ENCODE results near the gene CYB561A3.

The CYB561A3 gene

DNA sequence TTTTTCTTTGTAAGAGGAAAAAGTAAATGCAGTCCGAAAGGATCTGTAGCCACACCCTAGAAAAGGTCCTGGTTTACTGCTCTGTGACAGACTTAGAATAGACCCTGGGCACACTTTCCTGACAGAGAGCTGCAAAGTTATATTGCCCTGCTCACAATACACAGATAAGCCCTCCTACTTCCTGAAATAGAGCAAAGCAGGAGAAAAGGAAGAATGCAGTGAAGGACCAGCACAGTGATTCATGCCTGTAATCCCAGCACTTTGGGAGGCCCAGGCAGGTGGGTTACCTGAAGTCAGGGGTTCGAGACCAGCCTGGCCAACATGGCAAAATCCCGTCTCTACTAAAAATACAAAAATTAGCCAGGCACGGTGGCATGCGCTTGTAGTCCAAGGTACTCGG lies 2.2 kb downstream of the CYB561A3 start:
- H3K4me3 ChIP-seq (ENCODE audit: low read depth, low read length) = no peak overlapping the region
- in situ Hi-C loops (cut with HindIII; ENCODE audit: low sequenced_read_pairs) = no loop called here
- no peak for DNase-seq (ENCODE audit: low read depth)
- TF ChIP-seq, protein P1, sequence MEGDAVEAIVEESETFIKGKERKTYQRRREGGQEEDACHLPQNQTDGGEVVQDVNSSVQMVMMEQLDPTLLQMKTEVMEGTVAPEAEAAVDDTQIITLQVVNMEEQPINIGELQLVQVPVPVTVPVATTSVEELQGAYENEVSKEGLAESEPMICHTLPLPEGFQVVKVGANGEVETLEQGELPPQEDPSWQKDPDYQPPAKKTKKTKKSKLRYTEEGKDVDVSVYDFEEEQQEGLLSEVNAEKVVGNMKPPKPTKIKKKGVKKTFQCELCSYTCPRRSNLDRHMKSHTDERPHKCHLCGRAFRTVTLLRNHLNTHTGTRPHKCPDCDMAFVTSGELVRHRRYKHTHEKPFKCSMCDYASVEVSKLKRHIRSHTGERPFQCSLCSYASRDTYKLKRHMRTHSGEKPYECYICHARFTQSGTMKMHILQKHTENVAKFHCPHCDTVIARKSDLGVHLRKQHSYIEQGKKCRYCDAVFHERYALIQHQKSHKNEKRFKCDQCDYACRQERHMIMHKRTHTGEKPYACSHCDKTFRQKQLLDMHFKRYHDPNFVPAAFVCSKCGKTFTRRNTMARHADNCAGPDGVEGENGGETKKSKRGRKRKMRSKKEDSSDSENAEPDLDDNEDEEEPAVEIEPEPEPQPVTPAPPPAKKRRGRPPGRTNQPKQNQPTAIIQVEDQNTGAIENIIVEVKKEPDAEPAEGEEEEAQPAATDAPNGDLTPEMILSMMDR (IDR thresholded peaks at IDR 0.05; ENCODE audit: low read depth, low read length, missing control alignments) = no peak

DNA sequence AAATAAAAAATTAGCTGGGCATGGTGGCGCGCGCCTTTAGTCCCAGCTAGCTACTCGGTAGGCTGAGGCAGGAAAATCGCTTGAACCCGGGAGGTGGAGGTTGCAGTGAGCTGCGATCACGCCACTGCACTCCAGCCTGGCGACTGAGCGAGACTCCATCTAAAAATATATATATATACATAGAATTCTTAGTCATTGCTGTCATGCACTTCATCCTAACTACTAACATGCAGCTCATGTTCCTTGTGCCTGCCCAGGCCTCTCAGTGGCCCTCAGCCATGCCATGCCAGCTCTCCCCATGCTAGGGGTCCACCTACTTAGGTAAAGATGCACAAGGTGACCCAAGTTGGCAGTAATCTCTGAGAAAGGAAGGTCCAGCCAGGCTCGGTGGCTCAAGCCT lies 3.1 kb downstream of the CYB561A3 start:
- DNase-seq (ENCODE audit: low read depth) = no peak
- in situ Hi-C loops (cut with HindIII; ENCODE audit: low sequenced_read_pairs) = no loop called here
- no peak overlapping the region for H3K4me3 ChIP-seq (ENCODE audit: low read depth, low read length)
- TF ChIP-seq, protein P1 (IDR thresholded peaks at IDR 0.05; ENCODE audit: low read depth, low read length, missing control alignments) = no peak

DNA sequence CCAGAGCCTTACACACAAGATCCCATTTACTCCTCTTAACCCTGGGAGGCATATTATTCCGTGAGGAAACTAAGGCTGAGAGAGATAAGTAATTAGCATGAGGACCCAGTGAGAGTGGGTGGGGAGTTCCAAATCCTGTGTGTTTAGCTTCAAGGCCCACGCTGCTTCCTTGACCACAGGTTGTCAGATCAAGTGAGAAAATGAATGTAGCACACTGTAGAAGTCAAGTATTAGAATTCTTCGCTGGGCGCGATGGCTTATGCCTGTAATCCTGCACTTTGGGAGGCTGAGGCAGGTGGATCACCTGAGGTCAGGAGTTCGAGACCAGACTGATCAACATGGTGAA lies 3.8 kb downstream of the CYB561A3 start:
- TF ChIP-seq, protein P1 (IDR thresholded peaks at IDR 0.05; ENCODE audit: low read depth, low read length, missing control alignments) = no peak
- no peak overlapping the region for H3K4me3 ChIP-seq (ENCODE audit: low read depth, low read length)
- no peak for DNase-seq (ENCODE audit: low read depth)
- in situ Hi-C loops (cut with HindIII; ENCODE audit: low sequenced_read_pairs) = no loop called here

DNA sequence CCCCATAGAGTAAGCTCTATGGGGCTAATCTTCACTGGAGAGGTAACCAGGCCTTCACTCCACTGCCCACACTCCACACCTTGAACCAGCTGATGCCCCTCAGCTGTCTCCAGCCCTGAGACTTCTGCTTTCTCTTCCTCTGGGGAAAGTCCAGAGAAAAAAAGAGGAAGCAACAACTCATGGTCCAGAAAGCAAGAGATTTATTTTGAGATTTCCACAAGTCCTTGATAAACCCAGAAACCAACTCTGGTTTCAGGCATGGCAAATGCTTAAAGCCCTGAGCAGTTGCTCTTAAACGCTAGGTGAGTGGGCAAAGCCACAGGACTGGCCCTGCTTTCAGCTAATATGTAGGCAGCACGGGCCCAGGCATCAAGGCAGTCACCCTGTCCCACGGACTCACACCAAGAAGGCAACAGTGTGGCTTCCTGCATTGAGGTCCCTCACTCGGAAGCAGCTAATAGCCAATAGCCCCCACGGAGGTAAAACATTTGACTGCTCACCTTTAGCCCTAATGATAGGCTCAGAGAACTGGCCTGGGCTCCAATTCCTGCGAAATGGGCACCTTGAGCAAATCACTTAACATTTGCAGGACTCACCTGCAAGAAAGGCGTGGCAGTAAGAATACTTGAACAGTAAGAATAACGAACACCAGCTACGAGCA lies 4.3 kb downstream of the CYB561A3 start:
- in situ Hi-C loops (cut with HindIII; ENCODE audit: low sequenced_read_pairs) = no loop called here
- H3K4me3 ChIP-seq (ENCODE audit: low read depth, low read length) = no peak overlapping the region
- TF ChIP-seq, protein P1 (IDR thresholded peaks at IDR 0.05; ENCODE audit: low read depth, low read length, missing control alignments) = no peak

DNA sequence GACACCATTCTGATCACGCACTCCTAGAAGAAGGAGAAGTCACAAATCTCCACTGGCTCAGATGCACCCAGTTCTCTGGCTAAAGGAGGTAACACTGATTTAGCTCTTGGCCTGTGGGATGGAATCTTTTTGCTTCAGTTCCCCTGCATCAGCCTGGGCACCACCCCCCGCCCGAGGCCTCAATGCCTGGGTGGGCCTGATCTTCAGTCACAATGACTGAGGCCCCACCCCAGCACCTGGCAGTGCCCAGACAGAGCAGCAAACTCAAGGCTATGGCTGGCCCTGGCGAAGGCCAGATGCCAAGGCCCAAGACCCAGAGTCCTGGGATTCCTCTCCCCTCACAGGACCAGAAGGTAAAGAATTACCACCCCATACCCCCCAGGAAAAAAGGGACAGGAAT lies 5.0 kb downstream of the CYB561A3 start:
- H3K4me3 ChIP-seq (ENCODE audit: low read depth, low read length) = no peak overlapping the region
- in situ Hi-C loops (cut with HindIII; ENCODE audit: low sequenced_read_pairs) = no loop called here
- DNase-seq (ENCODE audit: low read depth) = no peak
- TF ChIP-seq, protein P1 (IDR thresholded peaks at IDR 0.05; ENCODE audit: low read depth, low read length, missing control alignments) = no peak

More for the DNA sequence above, 4.3 kb downstream of the CYB561A3 start:
- DNase-seq (ENCODE audit: low read depth) = no peak

DNA sequence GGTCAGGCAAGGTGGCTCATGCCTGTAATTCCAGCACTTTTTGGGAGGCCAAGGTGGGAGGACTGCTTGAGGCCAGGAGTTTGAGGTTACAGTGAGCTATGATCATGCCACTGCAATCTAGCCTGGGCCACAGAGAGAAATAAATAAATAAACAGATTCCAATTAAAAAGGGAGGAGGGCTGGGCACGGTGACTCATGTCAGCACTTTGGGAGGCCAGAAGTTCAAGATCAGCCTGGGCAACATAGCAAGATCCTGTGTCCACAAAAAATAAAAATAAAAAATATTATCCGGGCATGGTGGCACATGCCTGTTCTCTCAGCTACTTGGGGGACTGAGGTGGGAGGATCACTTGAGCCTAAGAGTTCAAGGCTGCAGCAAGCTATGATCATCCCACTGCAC lies 7.5 kb downstream of the CYB561A3 start:
- TF ChIP-seq, protein P1 (IDR thresholded peaks at IDR 0.05; ENCODE audit: low read depth, low read length, missing control alignments) = no peak
- no peak for DNase-seq (ENCODE audit: low read depth)
- in situ Hi-C loops (cut with HindIII; ENCODE audit: low sequenced_read_pairs) = no loop called here
- H3K4me3 ChIP-seq (ENCODE audit: low read depth, low read length) = no peak overlapping the region
